GM10266 (cell line): Measurements from ENCODE around the gene SH3PXD2A.

Experiments
- DNase-seq: peaks from one replicate; pipeline ENCODE4 v3.0.0; 2012; ENCODE audit errors: extremely low spot score
- CTCF ChIP-seq: IDR thresholded peaks from 2 replicates; pipeline ENCODE4 v1.5.1; 2012; ENCODE audit warnings: mild to moderate bottlenecking, low read depth; ENCODE audit not compliant: control insufficient read depth, insufficient read depth; ENCODE audit errors: missing control alignments

Gene SH3PXD2A

GRCh38 chr10:103708627-103709288 lies 146.6 kb downstream of the SH3PXD2A start:
- TF ChIP-seq CTCF, result no peak
- no peak for DNase-seq

GRCh38 chr10:103707956-103708626 lies 147.3 kb downstream of the SH3PXD2A start:
- no peak for DNase-seq
- TF ChIP-seq CTCF, result no peak

GRCh38 chr10:103706762-103707161 lies 148.6 kb downstream of the SH3PXD2A start:
- no peak for DNase-seq
- no peak for TF ChIP-seq CTCF

- no peak for DNase-seq
- no peak for TF ChIP-seq CTCF
These were observed 149.3 kb downstream of the SH3PXD2A start for GRCh38 chr10:103706047-103706446.

- no peak for DNase-seq
- no peak for TF ChIP-seq CTCF
These were observed 151.1 kb downstream of the SH3PXD2A start for GRCh38 chr10:103703941-103704919.

- no peak for DNase-seq
- no peak for TF ChIP-seq CTCF
These were observed 153.8 kb downstream of the SH3PXD2A start for GRCh38 chr10:103701380-103702222.
